GM21367 (cell line): ENCODE measurements around the gene UBFD1.
"Not testable (repeated sequence)": the region's sequence is repeated elsewhere in the genome, so short reads cannot be mapped to it uniquely, and the experiment has no call there.

Experiments used
- ATAC-seq: cut with Tn5 transposase; IDR thresholded peaks from one replicate; pipeline ENCODE4 v1.9.1; 2021; ENCODE audit not compliant: unreplicated experiment

Gene UBFD1

GRCh38 chr16:23597003-23597756 lies 39.7 kb downstream of the UBFD1 start:
- no peak for ATAC-seq

- ATAC-seq = no peak
Measured at GRCh38 chr16:23607726-23608125, 50.2 kb downstream of the UBFD1 start.

GRCh38 chr16:23608194-23608593 lies 50.7 kb downstream of the UBFD1 start:
- no peak for ATAC-seq

GRCh38 chr16:23609929-23610328 lies 52.4 kb downstream of the UBFD1 start:
- ATAC-seq = no peak

GRCh38 chr16:23610905-23611304 lies 53.4 kb downstream of the UBFD1 start:
- ATAC-seq = not testable (repeated sequence)

- no peak for ATAC-seq
Measured at GRCh38 chr16:23611936-23612335, 54.4 kb downstream of the UBFD1 start.

GRCh38 chr16:23615805-23616204 lies 58.3 kb downstream of the UBFD1 start:
- ATAC-seq = no peak
